GM12873 (cell line): ENCODE data around the gene STRADA.

Experiments
- CTCF ChIP-seq: IDR thresholded peaks from 2 replicates; pipeline ENCODE4 v1.5.1; 2012; ENCODE audit warnings: low read depth, mild to moderate bottlenecking, moderate library complexity, low read length, control low read depth; ENCODE audit not compliant: insufficient read depth; ENCODE audit errors: missing control alignments

Gene STRADA

DNA sequence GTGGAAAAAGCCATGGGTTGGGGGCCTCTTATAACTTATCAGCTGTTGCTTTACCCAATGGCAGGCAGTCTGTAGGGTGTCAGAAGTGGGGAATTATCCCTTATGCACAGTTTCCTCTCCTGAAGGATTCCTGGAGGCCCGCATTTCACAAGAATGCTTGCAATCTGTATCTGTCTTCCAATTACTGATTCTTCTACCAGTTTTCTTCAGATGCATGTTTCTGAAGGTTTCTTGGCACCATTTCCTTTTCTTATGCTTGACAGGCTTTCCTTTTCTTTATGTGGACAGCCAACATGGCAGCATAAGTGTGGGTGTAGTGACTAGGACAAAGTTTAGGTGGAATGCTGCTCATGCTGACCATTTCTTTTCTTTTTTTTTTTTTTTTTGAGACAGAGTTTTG, 83.2 kb downstream of the STRADA start:
- no peak for TF ChIP-seq CTCF

GRCh38 chr17:63657786-63658185, 83.8 kb downstream of the STRADA start:
- TF ChIP-seq CTCF: no peak

DNA sequence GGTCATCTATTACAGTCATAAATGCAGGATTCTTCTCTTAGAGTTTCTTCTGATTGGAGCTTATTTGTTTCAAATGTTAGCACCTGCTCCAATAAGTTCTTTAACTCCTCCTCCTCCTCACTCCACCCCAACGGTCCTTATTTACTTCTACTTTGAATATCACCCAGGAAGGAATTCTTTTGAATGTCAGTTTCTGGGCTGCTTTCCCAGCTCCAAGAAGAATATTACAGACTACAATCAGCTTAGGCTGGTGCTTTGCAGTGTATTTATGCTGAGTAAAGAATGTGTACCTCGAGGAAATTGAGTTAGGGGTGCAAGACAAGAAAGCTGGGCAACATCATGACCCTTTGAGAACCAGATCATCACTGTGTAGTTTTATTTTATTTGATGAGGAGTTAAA, 88.5 kb downstream of the STRADA start:
- TF ChIP-seq CTCF: no peak
